Endothelial cell (in vitro differentiated cells): Measurements from ENCODE around the gene INPP5J. TPM values are rescaled to one million over a fixed set of nuclear protein-coding genes. Genes with fewer than 3 reads are reported as not detected.

Experiments
- DNase-seq: peaks from one replicate; pipeline ENCODE4 v3.0.0; 2021; ENCODE audit warnings: low spot score
- H3K27ac Mint-ChIP-seq: one replicate; pipeline ENCODE4 v1.8.0; 2021; ENCODE audit warnings: mixed read lengths, inconsistent platforms; ENCODE audit not compliant: unreplicated experiment
- H3K27me3 Mint-ChIP-seq: one replicate; pipeline ENCODE4 v1.8.0; 2021; ENCODE audit warnings: mild to moderate bottlenecking, moderate library complexity, mixed read lengths, inconsistent platforms; ENCODE audit not compliant: unreplicated experiment
- H3K36me3 Mint-ChIP-seq: one replicate; pipeline ENCODE4 v1.8.0; 2021; ENCODE audit warnings: mild to moderate bottlenecking, low read depth, mixed read lengths, inconsistent platforms; ENCODE audit not compliant: unreplicated experiment
- H3K4me1 Mint-ChIP-seq: one replicate; pipeline ENCODE4 v1.8.0; 2021; ENCODE audit warnings: mild to moderate bottlenecking, mixed read lengths, inconsistent platforms; ENCODE audit not compliant: unreplicated experiment
- H3K4me3 Mint-ChIP-seq: one replicate; pipeline ENCODE4 v1.8.0; 2021; ENCODE audit warnings: mild to moderate bottlenecking, mixed read lengths, inconsistent platforms; ENCODE audit not compliant: unreplicated experiment
- H3K9me3 Mint-ChIP-seq: one replicate; pipeline ENCODE4 v1.8.0; 2021; ENCODE audit warnings: mixed read lengths, inconsistent platforms; ENCODE audit not compliant: unreplicated experiment
- total RNA-seq: library from RNA; stranded (reverse); fragmentation: NEBNext Ultra II Directional; extraction: Animal tissue kit (Norgen Biotek cat#: 25700); gene quantifications from one replicate; pipeline ENCODE4 v1.2.1, GENCODE V29; 2021; ENCODE audit not compliant: unreplicated experiment
- TF ChIP-seq, protein P1 (sequence below): fragments of 200-600 bp; sonication (generic); IDR thresholded peaks from one replicate; pipeline ENCODE4 v1.5.0; 2021; ENCODE audit warnings: antibody characterized with exemption; ENCODE audit not compliant: unreplicated experiment

The INPP5J gene
- total RNA-seq, 1 donor from 2014 or later: 2.8 TPM

GRCh38 chr22:31119026-31119717 is 3.6 kb upstream of the INPP5J start:
- Mint-ChIP-seq H3K9me3 (no peaks in the 10 kb centered on the region), H3K36me3 (no peaks in the 10 kb centered on the region), H3K27ac (no peak overlapping the region), H3K4me3 (no peak overlapping the region), H3K27me3 (peaks cover 4% of the 10 kb centered on the region), H3K4me1 (peaks cover 5% of the 10 kb centered on the region)
- TF ChIP-seq, protein P1, sequence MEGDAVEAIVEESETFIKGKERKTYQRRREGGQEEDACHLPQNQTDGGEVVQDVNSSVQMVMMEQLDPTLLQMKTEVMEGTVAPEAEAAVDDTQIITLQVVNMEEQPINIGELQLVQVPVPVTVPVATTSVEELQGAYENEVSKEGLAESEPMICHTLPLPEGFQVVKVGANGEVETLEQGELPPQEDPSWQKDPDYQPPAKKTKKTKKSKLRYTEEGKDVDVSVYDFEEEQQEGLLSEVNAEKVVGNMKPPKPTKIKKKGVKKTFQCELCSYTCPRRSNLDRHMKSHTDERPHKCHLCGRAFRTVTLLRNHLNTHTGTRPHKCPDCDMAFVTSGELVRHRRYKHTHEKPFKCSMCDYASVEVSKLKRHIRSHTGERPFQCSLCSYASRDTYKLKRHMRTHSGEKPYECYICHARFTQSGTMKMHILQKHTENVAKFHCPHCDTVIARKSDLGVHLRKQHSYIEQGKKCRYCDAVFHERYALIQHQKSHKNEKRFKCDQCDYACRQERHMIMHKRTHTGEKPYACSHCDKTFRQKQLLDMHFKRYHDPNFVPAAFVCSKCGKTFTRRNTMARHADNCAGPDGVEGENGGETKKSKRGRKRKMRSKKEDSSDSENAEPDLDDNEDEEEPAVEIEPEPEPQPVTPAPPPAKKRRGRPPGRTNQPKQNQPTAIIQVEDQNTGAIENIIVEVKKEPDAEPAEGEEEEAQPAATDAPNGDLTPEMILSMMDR: no peak
- DNase-seq: no peak

- Mint-ChIP-seq H3K27ac (no peak overlapping the region), H3K4me3 (no peak overlapping the region), H3K4me1 (peaks cover 5% of the 10 kb centered on the region), H3K9me3 (no peaks in the 10 kb centered on the region), H3K27me3 (peaks cover 4% of the 10 kb centered on the region), H3K36me3 (no peaks in the 10 kb centered on the region)
- TF ChIP-seq, protein P1: no peak
- DNase-seq: no peak
Measured at GRCh38 chr22:31120230-31120629, 2.5 kb upstream of the INPP5J start.

GRCh38 chr22:31120642-31121041 is 2.1 kb upstream of the INPP5J start:
- Mint-ChIP-seq H3K36me3 (no peaks in the 10 kb centered on the region), H3K4me3 (no peak overlapping the region), H3K4me1 (peaks cover 5% of the 10 kb centered on the region), H3K9me3 (no peaks in the 10 kb centered on the region), H3K27ac (no peak overlapping the region), H3K27me3 (peaks cover 5% of the 10 kb centered on the region)
- TF ChIP-seq, protein P1: no peak
- no peak for DNase-seq

GRCh38 chr22:31121403-31121802 is 1.4 kb upstream of the INPP5J start:
- no peaks in the 10 kb centered on the region for H3K9me3 Mint-ChIP-seq
- TF ChIP-seq, protein P1: no peak
- H3K4me1 Mint-ChIP-seq: peaks cover 5% of the 10 kb centered on the region
- no peaks in the 10 kb centered on the region for H3K36me3 Mint-ChIP-seq
- peaks cover 6% of the 10 kb centered on the region for H3K27me3 Mint-ChIP-seq
- DNase-seq: no peak
- H3K27ac Mint-ChIP-seq: no peak overlapping the region
- H3K4me3 Mint-ChIP-seq: no peak overlapping the region

GRCh38 chr22:31122196-31122531 is 602 bp upstream of the INPP5J start:
- Mint-ChIP-seq H3K4me3 (peak overlapping the region; percentile 47), H3K27ac (no peak overlapping the region), H3K9me3 (no peaks in the 10 kb centered on the region), H3K36me3 (no peaks in the 10 kb centered on the region), H3K27me3 (peaks cover 6% of the 10 kb centered on the region), H3K4me1 (peaks cover 5% of the 10 kb centered on the region)
- TF ChIP-seq, protein P1: no peak
- no peak for DNase-seq
